Liver (tissue), 9 donors: ENCODE measurements around the gene FGF14. TPM values are rescaled to one million over a fixed set of nuclear protein-coding genes. Genes with fewer than 3 reads are reported as not detected.

Experiments
- DNase-seq: peaks from one replicate; pipeline ENCODE4 v3.0.0-alpha.2; 2017; ENCODE audit warnings: low spot score
- H3K27ac ChIP-seq, 2 donors: one replicate each; pipeline ENCODE4 v1.7.0; 2013; ENCODE audit warnings: inconsistent platforms in 2 of 2, low read length in 2 of 2, control low read depth in 1 of 2, low read depth in 1 of 2, mild to moderate bottlenecking in 1 of 2
- H3K27me3 ChIP-seq, 4 donors: one replicate each; pipeline versions ENCODE4 v1.6.1 to v1.7.0; 2013; ENCODE audit warnings: low read length in 3 of 4, inconsistent platforms in 1 of 4, mild to moderate bottlenecking in 1 of 4, moderate library complexity in 1 of 4; ENCODE audit not compliant: control insufficient read depth in 4 of 4, insufficient read depth in 4 of 4
- H3K36me3 ChIP-seq, 4 donors: one replicate each; pipeline versions ENCODE4 v1.6.1 to v1.7.0; 2013; ENCODE audit warnings: low read length in 3 of 4, mild to moderate bottlenecking in 3 of 4, low read depth in 1 of 4, moderate library complexity in 1 of 4; ENCODE audit not compliant: control insufficient read depth in 4 of 4, insufficient read depth in 3 of 4
- H3K4me1 ChIP-seq, 4 donors: one replicate each; pipeline versions ENCODE4 v1.6.1 to v1.7.0; 2013; ENCODE audit warnings: low read length in 3 of 4, mild to moderate bottlenecking in 3 of 4, moderate library complexity in 1 of 4; ENCODE audit not compliant: control insufficient read depth in 4 of 4, insufficient read depth in 4 of 4
- H3K4me3 ChIP-seq, 3 donors: one replicate each; pipeline versions ENCODE4 v1.6.1 to v1.7.0; 2013; ENCODE audit warnings: low read length in 3 of 3, control low read depth in 1 of 3, low read depth in 1 of 3, mild to moderate bottlenecking in 1 of 3
- H3K9ac ChIP-seq, 2 donors: one replicate each; pipeline ENCODE4 v1.7.0; 2013; ENCODE audit warnings: low read length in 2 of 2, mild to moderate bottlenecking in 2 of 2, moderate library complexity in 2 of 2, control low read depth in 1 of 2, low read depth in 1 of 2
- H3K9me3 ChIP-seq, 4 donors: one replicate each; pipeline versions ENCODE4 v1.6.1 to v1.7.0; 2013; ENCODE audit warnings: low read length in 3 of 4; ENCODE audit not compliant: control insufficient read depth in 4 of 4
- EGR1 ChIP-seq, 2 donors: IDR thresholded peaks; 2 replicates each; pipeline ENCODE4 v1.6.1; 2016 to 2018; ENCODE audit warnings: antibody characterized with exemption in 2 of 2, low read depth in 2 of 2
- FOXA1 ChIP-seq: IDR thresholded peaks from 2 replicates; pipeline ENCODE4 v1.6.1; 2016; ENCODE audit warnings: antibody characterized with exemption
- FOXA2 ChIP-seq: IDR thresholded peaks from 2 replicates; pipeline ENCODE4 v1.6.1; 2016; ENCODE audit warnings: antibody characterized with exemption
- GABPA ChIP-seq, 2 donors: IDR thresholded peaks in 1 of 2; conservative IDR thresholded peaks in 1 of 2; 2 replicates each; pipeline ENCODE4 v1.6.1; 2016; ENCODE audit warnings: antibody characterized with exemption in 2 of 2, mild to moderate bottlenecking in 1 of 2, moderate library complexity in 1 of 2
- HNF4A ChIP-seq, 2 donors: conservative IDR thresholded peaks; 2 replicates each; pipeline ENCODE4 v1.6.1; 2016; ENCODE audit warnings: antibody characterized with exemption in 2 of 2, mild to moderate bottlenecking in 2 of 2
- HNF4G ChIP-seq: IDR thresholded peaks from 2 replicates; pipeline ENCODE4 v1.6.1; 2016; ENCODE audit warnings: antibody characterized with exemption
- JUND ChIP-seq, 2 donors: IDR thresholded peaks; 2 replicates each; pipeline ENCODE4 v1.6.1; 2016; ENCODE audit warnings: antibody characterized with exemption in 2 of 2
- NR2F2 ChIP-seq: IDR thresholded peaks from 2 replicates; pipeline ENCODE4 v1.6.1; 2016; ENCODE audit warnings: antibody characterized with exemption
- RAD21 ChIP-seq, 2 donors: IDR thresholded peaks; 2 replicates each; pipeline ENCODE4 v1.6.1; 2016; ENCODE audit warnings: antibody characterized with exemption in 2 of 2, mild to moderate bottlenecking in 2 of 2
- RXRA ChIP-seq, 2 donors: IDR thresholded peaks; 2 replicates each; pipeline ENCODE4 v1.6.1; 2017 to 2018; ENCODE audit warnings: antibody characterized with exemption in 2 of 2, mild to moderate bottlenecking in 1 of 2
- SP1 ChIP-seq: IDR thresholded peaks from 2 replicates; pipeline ENCODE4 v1.6.1; 2018; ENCODE audit warnings: antibody characterized with exemption, mild to moderate bottlenecking
- TAF1 ChIP-seq: conservative IDR thresholded peaks from 2 replicates; pipeline ENCODE4 v1.6.1; 2016; ENCODE audit warnings: antibody characterized with exemption, mild to moderate bottlenecking
- YY1 ChIP-seq: IDR thresholded peaks from 2 replicates; pipeline ENCODE4 v1.6.1; 2016; ENCODE audit warnings: antibody characterized with exemption, mild to moderate bottlenecking
- WGBS: extraction: QIAGEN DNeasy Blood & Tissue Kit; methylation state at CpG from one replicate; pipeline ENCODE4 v1.1.7; 2013; 5-methylcytosine and 5-hydroxymethylcytosine counted together
- polyA plus RNA-seq, 2 donors: library from polyadenylated mRNA; stranded (reverse) in 1 of 2; unstranded in 1 of 2; fragments of 200-250 nt in 1 of 2; fragments of >200 nt in 1 of 2; fragmentation: Nextera tagmentation in 1 of 2; extraction: Ambion mirVana in 1 of 2; gene quantifications; one replicate each; pipeline versions ENCODE4 v1.2.1 to v1.2.3, GENCODE V29; 2013 to 2015
- total RNA-seq, 2 donors: library from RNA; depleted of rRNA; stranded (reverse); fragments of >200 nt; gene quantifications; one replicate each; pipeline ENCODE4 v1.2.3, GENCODE V29; 2014
- TF ChIP-seq, protein P1 (sequence below): IDR thresholded peaks from 2 replicates; pipeline ENCODE4 v1.6.1; 2016; ENCODE audit warnings: antibody characterized with exemption
- TF ChIP-seq, protein P2 (sequence below): IDR thresholded peaks from 2 replicates; pipeline ENCODE4 v1.6.1; 2016; ENCODE audit warnings: antibody characterized with exemption, mild to moderate bottlenecking
- TF ChIP-seq, protein P3 (sequence below): IDR thresholded peaks from 2 replicates; pipeline ENCODE4 v1.6.1; 2016; ENCODE audit warnings: antibody characterized with exemption
- TF ChIP-seq, protein P4 (sequence below): IDR thresholded peaks from 2 replicates; pipeline ENCODE4 v1.6.1; 2016; ENCODE audit warnings: antibody characterized with exemption
- donor health status: healthy.
- donor health status: healthy.
- donor health status: healthy.
- donor health status: healthy.
- donor health status: healthy.

The FGF14 gene
- total and polyA plus RNA-seq, 4 donors, result 0.05 to 3.3 (median 1.0) TPM

DNA sequence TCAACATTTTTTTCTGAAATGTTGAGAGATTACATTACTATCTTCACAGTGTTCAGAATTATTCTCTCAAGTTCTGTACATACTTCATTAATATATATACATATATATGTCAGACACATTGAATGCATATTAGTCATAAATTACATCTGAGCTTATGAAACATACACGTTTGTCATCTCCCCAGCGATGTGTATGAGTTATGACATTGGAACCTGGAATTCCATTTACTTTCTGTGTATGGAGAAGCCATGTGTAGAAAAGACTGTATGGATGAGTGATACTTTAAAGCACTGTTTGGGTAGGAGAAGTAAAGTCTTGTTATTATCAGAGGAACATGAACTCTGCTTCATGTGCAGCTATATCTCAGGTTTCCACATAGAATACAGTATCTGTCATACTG lies 167.2 kb downstream of the FGF14 start:
- Histone ChIP-seq H3K9ac (no peak overlapping the region), H3K27ac (peak overlapping the region; percentile 6 to 98), H3K4me3 (no peak overlapping the region), H3K9me3 (no peaks in the 10 kb centered on the region), H3K27me3 (no peaks in the 10 kb centered on the region), H3K36me3 (no peaks in the 10 kb centered on the region), H3K4me1 (peaks cover 7 to 33% (median 14%) of the 10 kb centered on the region in 4 donors)
- no peak for DNase-seq
- TF ChIP-seq TAF1, result no peak
- TF ChIP-seq, protein P1, sequence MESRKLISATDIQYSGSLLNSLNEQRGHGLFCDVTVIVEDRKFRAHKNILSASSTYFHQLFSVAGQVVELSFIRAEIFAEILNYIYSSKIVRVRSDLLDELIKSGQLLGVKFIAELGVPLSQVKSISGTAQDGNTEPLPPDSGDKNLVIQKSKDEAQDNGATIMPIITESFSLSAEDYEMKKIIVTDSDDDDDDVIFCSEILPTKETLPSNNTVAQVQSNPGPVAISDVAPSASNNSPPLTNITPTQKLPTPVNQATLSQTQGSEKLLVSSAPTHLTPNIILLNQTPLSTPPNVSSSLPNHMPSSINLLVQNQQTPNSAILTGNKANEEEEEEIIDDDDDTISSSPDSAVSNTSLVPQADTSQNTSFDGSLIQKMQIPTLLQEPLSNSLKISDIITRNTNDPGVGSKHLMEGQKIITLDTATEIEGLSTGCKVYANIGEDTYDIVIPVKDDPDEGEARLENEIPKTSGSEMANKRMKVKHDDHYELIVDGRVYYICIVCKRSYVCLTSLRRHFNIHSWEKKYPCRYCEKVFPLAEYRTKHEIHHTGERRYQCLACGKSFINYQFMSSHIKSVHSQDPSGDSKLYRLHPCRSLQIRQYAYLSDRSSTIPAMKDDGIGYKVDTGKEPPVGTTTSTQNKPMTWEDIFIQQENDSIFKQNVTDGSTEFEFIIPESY, result no peak
- no peak for TF ChIP-seq HNF4G
- no peak for TF ChIP-seq YY1
- no peak for TF ChIP-seq FOXA2
- TF ChIP-seq SP1, result no peak
- TF ChIP-seq NR2F2, result no peak
- no peak for TF ChIP-seq HNF4A (conservative IDR thresholded peaks at IDR 0.05)
- TF ChIP-seq FOXA1, result no peak
- no peak for TF ChIP-seq GABPA (IDR thresholded peaks at IDR 0.05 in 1 of 2, conservative IDR thresholded peaks at IDR 0.05 in 1 of 2)
- no peak for TF ChIP-seq JUND (IDR thresholded peaks at IDR 0.05)
- TF ChIP-seq, protein P2, sequence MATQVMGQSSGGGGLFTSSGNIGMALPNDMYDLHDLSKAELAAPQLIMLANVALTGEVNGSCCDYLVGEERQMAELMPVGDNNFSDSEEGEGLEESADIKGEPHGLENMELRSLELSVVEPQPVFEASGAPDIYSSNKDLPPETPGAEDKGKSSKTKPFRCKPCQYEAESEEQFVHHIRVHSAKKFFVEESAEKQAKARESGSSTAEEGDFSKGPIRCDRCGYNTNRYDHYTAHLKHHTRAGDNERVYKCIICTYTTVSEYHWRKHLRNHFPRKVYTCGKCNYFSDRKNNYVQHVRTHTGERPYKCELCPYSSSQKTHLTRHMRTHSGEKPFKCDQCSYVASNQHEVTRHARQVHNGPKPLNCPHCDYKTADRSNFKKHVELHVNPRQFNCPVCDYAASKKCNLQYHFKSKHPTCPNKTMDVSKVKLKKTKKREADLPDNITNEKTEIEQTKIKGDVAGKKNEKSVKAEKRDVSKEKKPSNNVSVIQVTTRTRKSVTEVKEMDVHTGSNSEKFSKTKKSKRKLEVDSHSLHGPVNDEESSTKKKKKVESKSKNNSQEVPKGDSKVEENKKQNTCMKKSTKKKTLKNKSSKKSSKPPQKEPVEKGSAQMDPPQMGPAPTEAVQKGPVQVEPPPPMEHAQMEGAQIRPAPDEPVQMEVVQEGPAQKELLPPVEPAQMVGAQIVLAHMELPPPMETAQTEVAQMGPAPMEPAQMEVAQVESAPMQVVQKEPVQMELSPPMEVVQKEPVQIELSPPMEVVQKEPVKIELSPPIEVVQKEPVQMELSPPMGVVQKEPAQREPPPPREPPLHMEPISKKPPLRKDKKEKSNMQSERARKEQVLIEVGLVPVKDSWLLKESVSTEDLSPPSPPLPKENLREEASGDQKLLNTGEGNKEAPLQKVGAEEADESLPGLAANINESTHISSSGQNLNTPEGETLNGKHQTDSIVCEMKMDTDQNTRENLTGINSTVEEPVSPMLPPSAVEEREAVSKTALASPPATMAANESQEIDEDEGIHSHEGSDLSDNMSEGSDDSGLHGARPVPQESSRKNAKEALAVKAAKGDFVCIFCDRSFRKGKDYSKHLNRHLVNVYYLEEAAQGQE, result no peak
- TF ChIP-seq, protein P3, sequence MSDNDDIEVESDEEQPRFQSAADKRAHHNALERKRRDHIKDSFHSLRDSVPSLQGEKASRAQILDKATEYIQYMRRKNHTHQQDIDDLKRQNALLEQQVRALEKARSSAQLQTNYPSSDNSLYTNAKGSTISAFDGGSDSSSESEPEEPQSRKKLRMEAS, result no peak
- no peak for TF ChIP-seq RXRA (IDR thresholded peaks at IDR 0.05)
- no peak for TF ChIP-seq EGR1 (IDR thresholded peaks at IDR 0.05; ENCODE audit: low read depth in 2 of 2)
- WGBS, result 96% methylated on average over 2 of the region's 2 CpGs

DNA sequence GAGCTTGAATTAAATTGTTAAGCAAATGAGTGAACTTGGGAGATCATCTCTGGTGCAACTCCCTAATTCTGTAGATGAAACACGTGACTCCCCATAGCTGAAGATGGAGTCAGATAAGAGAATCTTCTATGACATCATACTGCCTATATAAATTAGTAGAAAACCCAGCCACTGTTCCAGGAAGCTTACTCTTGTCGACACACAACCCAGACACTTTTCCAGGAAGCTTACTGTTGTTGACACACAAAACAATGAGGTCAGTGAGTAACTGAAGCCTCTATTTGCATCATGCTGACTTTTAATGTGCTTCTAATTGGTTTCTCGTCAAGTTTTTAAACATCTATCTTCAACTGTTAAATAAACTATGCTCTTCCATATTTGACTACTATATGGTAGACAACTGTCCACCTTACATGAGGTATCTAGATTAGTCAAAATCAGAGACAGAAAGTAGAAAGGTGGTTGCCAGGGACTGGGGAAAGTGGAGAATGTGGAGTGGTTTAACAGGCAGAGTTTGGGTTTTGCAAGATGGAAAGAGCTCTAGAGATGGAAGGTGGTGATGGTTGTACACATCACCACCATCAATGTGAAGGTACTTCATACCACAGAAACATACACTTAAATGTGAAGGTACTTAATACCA lies 168.2 kb downstream of the FGF14 start:
- no peak overlapping the region for H3K9ac ChIP-seq
- H3K9me3 ChIP-seq, result no peaks in the 10 kb centered on the region
- no peak for DNase-seq
- no peaks in the 10 kb centered on the region for H3K27me3 ChIP-seq
- peak overlapping the region; percentile 4 to 49 for H3K27ac ChIP-seq
- TF ChIP-seq YY1, result peak; percentile 30
- peak; percentile 80 for TF ChIP-seq FOXA2
- no peak for TF ChIP-seq RAD21 (IDR thresholded peaks at IDR 0.05)
- TF ChIP-seq, protein P2, result no peak
- TF ChIP-seq, protein P3, result peak; percentile 68
- TF ChIP-seq JUND (IDR thresholded peaks at IDR 0.05), result peak; percentile 27 to 55
- TF ChIP-seq NR2F2, result no peak
- no peak for TF ChIP-seq HNF4G
- no peak for TF ChIP-seq EGR1 (IDR thresholded peaks at IDR 0.05; ENCODE audit: low read depth in 2 of 2)
- TF ChIP-seq TAF1, result no peak
- peak in 1 of 2 donors; percentile 49 for TF ChIP-seq GABPA (IDR thresholded peaks at IDR 0.05 in 1 of 2, conservative IDR thresholded peaks at IDR 0.05 in 1 of 2)
- TF ChIP-seq RXRA (IDR thresholded peaks at IDR 0.05), result peak; percentile 29 to 38
- peak; percentile 55 for TF ChIP-seq FOXA1
- peak in 1 of 2 donors; percentile 29 for TF ChIP-seq HNF4A (conservative IDR thresholded peaks at IDR 0.05)
- TF ChIP-seq, protein P1, result peak; percentile 24
- peak; percentile 46 for TF ChIP-seq SP1
- TF ChIP-seq, protein P4, sequence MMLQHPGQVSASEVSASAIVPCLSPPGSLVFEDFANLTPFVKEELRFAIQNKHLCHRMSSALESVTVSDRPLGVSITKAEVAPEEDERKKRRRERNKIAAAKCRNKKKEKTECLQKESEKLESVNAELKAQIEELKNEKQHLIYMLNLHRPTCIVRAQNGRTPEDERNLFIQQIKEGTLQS, result peak; percentile 71
- H3K36me3 ChIP-seq, result no peaks in the 10 kb centered on the region
- WGBS, result 35% methylated on average over 3 of the region's 3 CpGs
- H3K4me1 ChIP-seq, result peaks cover 7 to 33% (median 14%) of the 10 kb centered on the region in 4 donors
- H3K4me3 ChIP-seq, result no peak overlapping the region
